Upper lobe of left lung (tissue), 4 donors: ENCODE data around the gene DENND4C.
"Not testable (repeated sequence)": the region's sequence is repeated elsewhere in the genome, so short reads cannot be mapped to it uniquely, and the experiment has no call there.

Experiments
- EP300 ChIP-seq, 4 donors: sonication (generic); formaldehyde crosslinking; IDR thresholded peaks; one replicate each; pipeline ENCODE4 v1.5.1; 2017; ENCODE audit warnings: antibody characterized with exemption in 4 of 4, control low read depth in 2 of 4
- TF ChIP-seq, protein P1 (sequence below), 6 experiments: fragments of 450-650 bp in 4 of 6; fragments of 200-600 bp in 2 of 6; sonication (generic) in 2 of 6; IDR thresholded peaks; one replicate each; pipeline ENCODE4 v1.5.1; 2016 to 2019; ENCODE audit warnings: antibody characterized with exemption in 6 of 6

DNA sequence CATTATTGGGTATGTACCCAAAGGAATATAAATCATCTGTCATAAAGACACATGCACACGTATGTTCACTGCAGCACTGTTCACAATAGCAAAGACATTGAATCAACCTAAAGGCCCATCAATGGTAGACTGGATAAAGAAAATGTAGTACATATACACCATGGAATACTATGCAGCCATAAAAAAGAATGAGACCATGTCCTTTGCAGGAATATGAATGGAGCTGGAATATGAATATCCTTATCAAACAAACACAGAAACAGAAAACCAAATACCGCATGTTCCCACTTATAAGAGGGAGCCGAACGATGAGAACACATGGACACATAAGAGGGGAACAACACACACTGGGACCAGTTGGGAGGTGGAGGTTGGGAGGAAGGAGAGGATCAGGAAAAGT, 159.0 kb downstream of the DENND4C start:
- TF ChIP-seq EP300 (IDR thresholded peaks at IDR 0.05), result not testable (repeated sequence)
- TF ChIP-seq, protein P1, sequence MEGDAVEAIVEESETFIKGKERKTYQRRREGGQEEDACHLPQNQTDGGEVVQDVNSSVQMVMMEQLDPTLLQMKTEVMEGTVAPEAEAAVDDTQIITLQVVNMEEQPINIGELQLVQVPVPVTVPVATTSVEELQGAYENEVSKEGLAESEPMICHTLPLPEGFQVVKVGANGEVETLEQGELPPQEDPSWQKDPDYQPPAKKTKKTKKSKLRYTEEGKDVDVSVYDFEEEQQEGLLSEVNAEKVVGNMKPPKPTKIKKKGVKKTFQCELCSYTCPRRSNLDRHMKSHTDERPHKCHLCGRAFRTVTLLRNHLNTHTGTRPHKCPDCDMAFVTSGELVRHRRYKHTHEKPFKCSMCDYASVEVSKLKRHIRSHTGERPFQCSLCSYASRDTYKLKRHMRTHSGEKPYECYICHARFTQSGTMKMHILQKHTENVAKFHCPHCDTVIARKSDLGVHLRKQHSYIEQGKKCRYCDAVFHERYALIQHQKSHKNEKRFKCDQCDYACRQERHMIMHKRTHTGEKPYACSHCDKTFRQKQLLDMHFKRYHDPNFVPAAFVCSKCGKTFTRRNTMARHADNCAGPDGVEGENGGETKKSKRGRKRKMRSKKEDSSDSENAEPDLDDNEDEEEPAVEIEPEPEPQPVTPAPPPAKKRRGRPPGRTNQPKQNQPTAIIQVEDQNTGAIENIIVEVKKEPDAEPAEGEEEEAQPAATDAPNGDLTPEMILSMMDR (IDR thresholded peaks at IDR 0.05), result not testable (repeated sequence)
